Nephron progenitor cell (in vitro differentiated cells): ENCODE measurements around the gene STXBP3.

Source experiments
- DNase-seq: peaks from one replicate; pipeline ENCODE4 v3.0.0; 2021
- H3K27ac Mint-ChIP-seq: 2 replicates; pipeline ENCODE4 v1.8.0; 2021; ENCODE audit warnings: mild to moderate bottlenecking, moderate library complexity, mixed read lengths
- H3K27me3 Mint-ChIP-seq: 2 replicates; pipeline ENCODE4 v1.8.0; 2021; ENCODE audit warnings: mild to moderate bottlenecking, low read depth, mixed read lengths; ENCODE audit not compliant: poor library complexity
- H3K36me3 Mint-ChIP-seq: 2 replicates; pipeline ENCODE4 v1.8.0; 2021; ENCODE audit warnings: low read depth, mixed read lengths
- H3K4me1 Mint-ChIP-seq: 2 replicates; pipeline ENCODE4 v1.8.0; 2021; ENCODE audit warnings: mixed read lengths
- H3K4me3 Mint-ChIP-seq: 2 replicates; pipeline ENCODE4 v1.8.0; 2021; ENCODE audit warnings: mild to moderate bottlenecking, moderate library complexity, mixed read lengths
- H3K9me3 Mint-ChIP-seq: 2 replicates; pipeline ENCODE4 v1.8.0; 2021; ENCODE audit warnings: mild to moderate bottlenecking, moderate library complexity, mixed read lengths
- TF ChIP-seq, protein P1 (sequence below): fragments of 200-600 bp; sonication (generic); IDR thresholded peaks from 2 replicates; pipeline ENCODE4 v1.5.0; 2021; ENCODE audit warnings: antibody characterized with exemption

STXBP3 gene

DNA sequence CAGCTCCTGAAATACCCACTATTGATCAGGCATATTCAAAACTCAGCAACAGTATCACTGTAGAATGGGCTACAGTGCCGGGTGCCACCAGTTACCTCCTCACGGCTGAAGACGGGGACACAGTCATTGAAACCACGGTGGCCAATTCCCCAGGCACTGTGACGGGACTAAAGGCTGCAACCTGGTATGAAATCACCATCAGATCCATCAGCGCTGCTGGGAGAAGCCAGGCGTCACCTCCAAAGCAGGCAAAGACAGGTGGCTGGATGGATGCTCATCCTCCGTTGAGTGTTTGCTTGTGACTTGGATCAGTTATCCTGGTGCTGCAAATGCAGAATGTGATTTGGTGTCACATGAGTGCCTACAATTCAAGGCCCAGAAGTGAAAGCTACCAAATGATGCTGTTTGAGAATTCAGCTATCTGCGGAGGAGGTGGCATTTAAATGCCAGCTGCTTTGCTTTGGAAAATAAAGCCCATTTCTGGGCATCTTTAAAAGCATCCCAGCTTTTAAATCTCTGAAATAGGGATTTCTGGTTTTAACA lies 28.6 kb upstream of the STXBP3 start:
- no peaks in the 10 kb centered on the region for H3K9me3 Mint-ChIP-seq
- H3K27me3 Mint-ChIP-seq: peaks cover 15% of the 10 kb centered on the region
- H3K27ac Mint-ChIP-seq: no peak overlapping the region
- TF ChIP-seq, protein P1, sequence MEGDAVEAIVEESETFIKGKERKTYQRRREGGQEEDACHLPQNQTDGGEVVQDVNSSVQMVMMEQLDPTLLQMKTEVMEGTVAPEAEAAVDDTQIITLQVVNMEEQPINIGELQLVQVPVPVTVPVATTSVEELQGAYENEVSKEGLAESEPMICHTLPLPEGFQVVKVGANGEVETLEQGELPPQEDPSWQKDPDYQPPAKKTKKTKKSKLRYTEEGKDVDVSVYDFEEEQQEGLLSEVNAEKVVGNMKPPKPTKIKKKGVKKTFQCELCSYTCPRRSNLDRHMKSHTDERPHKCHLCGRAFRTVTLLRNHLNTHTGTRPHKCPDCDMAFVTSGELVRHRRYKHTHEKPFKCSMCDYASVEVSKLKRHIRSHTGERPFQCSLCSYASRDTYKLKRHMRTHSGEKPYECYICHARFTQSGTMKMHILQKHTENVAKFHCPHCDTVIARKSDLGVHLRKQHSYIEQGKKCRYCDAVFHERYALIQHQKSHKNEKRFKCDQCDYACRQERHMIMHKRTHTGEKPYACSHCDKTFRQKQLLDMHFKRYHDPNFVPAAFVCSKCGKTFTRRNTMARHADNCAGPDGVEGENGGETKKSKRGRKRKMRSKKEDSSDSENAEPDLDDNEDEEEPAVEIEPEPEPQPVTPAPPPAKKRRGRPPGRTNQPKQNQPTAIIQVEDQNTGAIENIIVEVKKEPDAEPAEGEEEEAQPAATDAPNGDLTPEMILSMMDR: no peak
- DNase-seq: no peak
- no peaks in the 10 kb centered on the region for H3K36me3 Mint-ChIP-seq
- H3K4me3 Mint-ChIP-seq: no peak overlapping the region
- peaks cover 6% of the 10 kb centered on the region for H3K4me1 Mint-ChIP-seq

DNA sequence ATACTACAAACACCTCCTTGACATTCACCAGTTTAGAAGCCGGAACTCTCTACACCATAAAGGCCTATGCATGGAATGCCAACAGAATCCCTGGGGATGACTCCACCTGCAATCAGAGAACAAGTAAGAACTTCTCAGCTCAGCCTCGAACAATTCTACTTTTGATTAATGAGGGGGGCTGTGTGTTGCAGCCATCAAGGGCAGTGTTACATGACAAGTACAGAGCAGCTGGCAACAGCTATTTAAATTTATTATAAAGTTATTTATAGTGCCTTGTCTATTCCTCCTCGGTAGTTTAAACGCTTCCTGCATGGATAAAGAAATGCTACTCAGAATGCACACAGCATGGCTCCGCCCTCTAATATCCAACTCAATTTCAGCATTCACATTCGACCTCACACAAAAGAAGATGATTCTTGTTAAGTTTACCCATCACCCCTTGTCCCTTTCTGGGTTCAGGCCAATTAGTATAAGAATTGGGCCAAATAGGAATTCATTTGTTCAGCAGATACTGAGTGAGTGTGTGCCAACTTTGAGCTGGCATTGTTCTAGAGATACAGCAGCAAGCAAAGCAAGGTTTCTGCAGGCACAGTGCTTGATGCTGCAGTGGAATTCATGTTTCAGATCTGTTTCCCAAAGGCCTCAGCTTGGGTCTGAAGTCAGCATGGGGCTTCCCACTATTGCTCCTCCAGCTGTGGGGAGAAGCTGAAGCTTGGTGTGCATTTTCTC lies 27.4 kb upstream of the STXBP3 start:
- no peaks in the 10 kb centered on the region for H3K36me3 Mint-ChIP-seq
- H3K27me3 Mint-ChIP-seq: peaks cover 12% of the 10 kb centered on the region
- no peak for DNase-seq
- no peak overlapping the region for H3K4me3 Mint-ChIP-seq
- no peak overlapping the region for H3K27ac Mint-ChIP-seq
- no peaks in the 10 kb centered on the region for H3K9me3 Mint-ChIP-seq
- TF ChIP-seq, protein P1: no peak
- H3K4me1 Mint-ChIP-seq: peaks cover 6% of the 10 kb centered on the region

DNA sequence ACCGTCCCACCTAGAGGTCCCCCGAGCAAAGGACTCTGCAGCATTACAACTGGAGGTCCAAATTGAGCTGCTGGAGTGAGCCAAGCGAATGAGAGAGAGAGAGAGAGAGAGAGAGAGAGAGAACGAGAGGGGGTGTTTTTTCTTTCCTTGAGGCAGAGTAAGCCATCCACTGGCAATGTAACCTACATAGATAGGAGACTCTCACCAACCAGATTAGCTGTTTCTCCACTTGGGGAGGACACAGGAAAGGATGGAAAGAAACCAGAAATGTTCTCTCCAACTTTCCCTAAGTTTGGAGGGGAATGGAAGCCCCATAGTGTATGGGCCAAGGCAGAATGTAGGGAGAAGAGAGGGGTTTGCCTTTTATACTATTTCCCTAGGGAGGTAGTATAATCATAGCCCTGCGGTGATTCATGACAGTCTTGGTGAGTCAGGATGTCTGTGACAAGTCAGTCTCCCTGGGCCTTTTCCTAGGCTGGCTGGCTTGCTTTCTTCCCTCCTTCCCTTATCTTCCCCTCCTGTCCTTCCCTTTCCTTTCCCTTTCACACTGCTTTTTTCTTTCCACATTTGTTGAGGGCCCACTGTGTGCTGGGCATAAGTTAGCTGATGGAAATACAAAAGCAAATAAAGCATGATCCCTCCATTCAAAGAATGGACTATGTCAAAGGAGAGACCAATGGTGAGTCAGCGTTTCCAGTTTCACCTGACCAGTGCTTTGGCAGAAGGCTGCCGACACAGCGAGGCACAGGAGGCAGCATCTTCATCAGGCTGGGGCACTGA lies 26.6 kb upstream of the STXBP3 start:
- H3K4me1 Mint-ChIP-seq: peaks cover 6% of the 10 kb centered on the region
- H3K27me3 Mint-ChIP-seq: peaks cover 12% of the 10 kb centered on the region
- no peaks in the 10 kb centered on the region for H3K36me3 Mint-ChIP-seq
- H3K9me3 Mint-ChIP-seq: no peaks in the 10 kb centered on the region
- TF ChIP-seq, protein P1: no peak
- no peak for DNase-seq
- no peak overlapping the region for H3K27ac Mint-ChIP-seq
- H3K4me3 Mint-ChIP-seq: no peak overlapping the region

DNA sequence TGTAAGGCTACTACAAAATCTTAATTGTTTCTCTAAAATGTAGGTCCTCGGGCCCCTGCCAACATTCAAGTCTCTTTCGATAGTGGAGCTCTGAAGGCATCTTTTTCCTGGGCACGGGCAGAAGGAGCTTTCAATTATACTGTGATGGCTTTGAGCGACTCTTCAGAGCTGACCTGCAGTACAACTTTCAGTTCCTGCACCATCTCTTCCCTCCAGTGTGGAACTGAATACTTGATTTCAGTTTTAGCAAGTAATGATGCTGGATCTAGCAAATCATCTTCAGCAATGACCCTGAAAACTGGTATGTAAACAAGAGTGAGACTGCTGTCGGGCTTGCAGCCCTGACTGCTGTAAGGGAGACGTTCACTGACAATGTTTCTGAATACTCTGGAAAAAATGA lies 24.2 kb upstream of the STXBP3 start:
- Mint-ChIP-seq H3K36me3 (no peaks in the 10 kb centered on the region), H3K4me1 (peaks cover 6% of the 10 kb centered on the region), H3K27ac (no peak overlapping the region), H3K27me3 (peaks cover 8% of the 10 kb centered on the region), H3K4me3 (no peak overlapping the region), H3K9me3 (no peaks in the 10 kb centered on the region)
- TF ChIP-seq, protein P1: no peak
- DNase-seq: no peak

DNA sequence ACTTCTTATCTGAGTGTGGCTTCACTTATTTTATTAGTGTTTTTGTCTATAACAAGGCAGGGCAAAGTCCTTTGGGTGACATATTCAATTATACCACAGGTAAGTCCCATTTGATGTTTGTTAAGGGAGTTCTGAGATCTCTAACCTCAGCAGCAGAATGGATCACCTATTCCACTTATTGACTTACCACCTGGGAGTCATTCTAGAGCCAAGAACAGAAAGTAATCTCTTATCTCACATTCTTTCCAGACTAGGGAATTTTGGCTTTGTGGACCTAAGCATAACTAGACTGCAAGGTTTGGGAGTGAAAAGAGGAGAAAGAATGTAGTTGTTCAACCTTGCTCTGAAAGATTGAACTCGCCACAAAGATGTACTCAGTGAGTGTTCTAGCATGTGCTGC lies 20.6 kb upstream of the STXBP3 start:
- Mint-ChIP-seq H3K4me1 (peaks cover under 1% of the 10 kb centered on the region), H3K4me3 (no peak overlapping the region), H3K27me3 (peaks cover 2% of the 10 kb centered on the region), H3K36me3 (no peaks in the 10 kb centered on the region), H3K27ac (no peak overlapping the region), H3K9me3 (no peaks in the 10 kb centered on the region)
- DNase-seq: no peak
- TF ChIP-seq, protein P1: no peak
